Activated CD4-positive, alpha-beta T cell treated with anti-CD3 and anti-CD28 coated beads, Interleukin-2, amount 10 ng/mL, durations not matched to agents 24 days and 14 days (primary cell): ENCODE results near the gene LTBP2. TPM values are rescaled to one million over a fixed set of nuclear protein-coding genes. Genes with fewer than 3 reads are reported as not detected.

Experiments used
- total RNA-seq: library from RNA; stranded (reverse); gene quantifications from 2 replicates; pipeline ENCODE4 v1.2.3, GENCODE V29; 2022

The LTBP2 gene
- total RNA-seq, 1 donor from 2014 or later: 0.05 TPM

Other genes starting within 250 kb of the LTBP2 start
- gene SYNDIG1L, start 186.0 kb downstream of the LTBP2 start, total RNA-seq: not detected in 2 replicates
- 12.3 and 15.5 TPM in 2 replicates for gene NPC2, start 118.9 kb downstream of the LTBP2 start, total RNA-seq
- gene ISCA2, start 118.5 kb downstream of the LTBP2 start, total RNA-seq: 20.0 and 20.8 TPM in 2 replicates
- gene AREL1, start 100.8 kb upstream of the LTBP2 start, total RNA-seq: 43.5 and 45.5 TPM in 2 replicates
- 64.5 and 68.6 TPM in 2 replicates for gene FCF1, start 100.9 kb upstream of the LTBP2 start, total RNA-seq
- gene YLPM1, start 151.1 kb upstream of the LTBP2 start, total RNA-seq: 63.7 and 66.7 TPM in 2 replicates